ENCODE measurements around the gene GTPBP1. TPM values are rescaled to one million over a fixed set of nuclear protein-coding genes. Genes with fewer than 3 reads are reported as not detected.

Gene GTPBP1
- total RNA-seq, 1 experiment from 2014 or later = 79.1 TPM

DNA sequence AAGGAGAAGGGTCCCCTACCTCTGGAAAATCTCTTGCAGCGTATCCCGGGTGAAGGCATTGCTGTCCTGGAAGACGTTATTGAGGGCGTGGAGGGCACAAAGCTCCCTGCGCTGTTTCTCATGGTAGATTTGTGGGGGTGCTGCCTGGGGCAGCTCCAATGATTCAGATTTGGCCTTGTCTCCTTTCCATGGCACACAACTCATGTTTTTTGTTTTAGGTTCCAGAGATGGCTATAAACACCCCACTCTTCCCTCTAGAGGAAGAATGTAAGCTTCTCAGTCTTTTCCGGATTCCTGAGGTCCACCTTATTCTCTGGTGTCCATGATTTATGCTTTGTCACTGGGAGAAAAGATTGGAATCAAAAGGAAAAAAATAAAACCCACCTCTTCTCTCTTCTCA is 6.0 kb upstream of the GTPBP1 start:
- H3K36me3 Mint-ChIP-seq (ENCODE audit: insufficient read depth, unreplicated experiment) = peaks cover 67% of the 10 kb centered on the region
- peak overlapping the region; percentile 76 for H3K4me3 Mint-ChIP-seq (ENCODE audit: low read depth, unreplicated experiment)
- no peaks in the 10 kb centered on the region for H3K27me3 Mint-ChIP-seq (ENCODE audit: unreplicated experiment)
- peak overlapping the region; percentile 98 for H3K27ac Mint-ChIP-seq (ENCODE audit: unreplicated experiment)
- CTCF ChIA-PET = interaction anchor here (1.6 kb wide), 1 partner anchor 18 kb away, joined by 8 read pairs; the partner anchor contains the start of gene TOMM22
- intact Hi-C loops (cut with micrococcal nuclease; ENCODE audit: unreplicated experiment) = no loop called here
- H3K4me1 Mint-ChIP-seq (ENCODE audit: low read depth, unreplicated experiment) = peaks cover 32% of the 10 kb centered on the region
- no peak for DNase-seq
- TF ChIP-seq, protein P1, sequence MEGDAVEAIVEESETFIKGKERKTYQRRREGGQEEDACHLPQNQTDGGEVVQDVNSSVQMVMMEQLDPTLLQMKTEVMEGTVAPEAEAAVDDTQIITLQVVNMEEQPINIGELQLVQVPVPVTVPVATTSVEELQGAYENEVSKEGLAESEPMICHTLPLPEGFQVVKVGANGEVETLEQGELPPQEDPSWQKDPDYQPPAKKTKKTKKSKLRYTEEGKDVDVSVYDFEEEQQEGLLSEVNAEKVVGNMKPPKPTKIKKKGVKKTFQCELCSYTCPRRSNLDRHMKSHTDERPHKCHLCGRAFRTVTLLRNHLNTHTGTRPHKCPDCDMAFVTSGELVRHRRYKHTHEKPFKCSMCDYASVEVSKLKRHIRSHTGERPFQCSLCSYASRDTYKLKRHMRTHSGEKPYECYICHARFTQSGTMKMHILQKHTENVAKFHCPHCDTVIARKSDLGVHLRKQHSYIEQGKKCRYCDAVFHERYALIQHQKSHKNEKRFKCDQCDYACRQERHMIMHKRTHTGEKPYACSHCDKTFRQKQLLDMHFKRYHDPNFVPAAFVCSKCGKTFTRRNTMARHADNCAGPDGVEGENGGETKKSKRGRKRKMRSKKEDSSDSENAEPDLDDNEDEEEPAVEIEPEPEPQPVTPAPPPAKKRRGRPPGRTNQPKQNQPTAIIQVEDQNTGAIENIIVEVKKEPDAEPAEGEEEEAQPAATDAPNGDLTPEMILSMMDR (IDR thresholded peaks at IDR 0.05; ENCODE audit: unreplicated experiment) = no peak
- no peaks in the 10 kb centered on the region for H3K9me3 Mint-ChIP-seq (ENCODE audit: low read depth, unreplicated experiment)
- BruUV-seq (replicated peaks) = TSS peak; percentile 69

DNA sequence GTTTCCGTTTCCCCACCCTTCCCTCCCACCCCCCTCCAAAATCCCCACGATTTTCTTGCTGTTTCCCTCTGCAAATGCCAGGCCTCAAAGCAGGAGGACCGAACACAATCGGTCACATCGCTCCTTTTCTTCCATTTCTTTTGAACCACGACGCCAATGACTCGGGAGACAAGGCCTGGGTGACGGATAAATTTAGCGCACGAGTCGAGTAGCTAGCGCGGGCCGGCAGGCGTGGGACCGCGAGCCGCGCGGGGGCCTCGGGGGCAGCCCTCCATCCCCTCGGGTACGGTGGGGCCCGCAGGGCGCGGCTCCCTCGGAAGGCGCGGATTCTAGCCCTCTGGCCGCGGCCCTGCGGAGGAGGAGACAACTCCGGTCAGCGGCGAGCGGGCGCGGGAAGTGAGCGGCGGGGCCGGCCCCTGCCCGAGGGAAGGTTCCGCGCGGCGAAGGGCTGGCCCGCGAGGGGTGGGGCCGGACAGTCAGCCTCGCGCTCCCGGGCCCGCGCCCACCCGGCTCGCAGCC is 5.4 kb upstream of the GTPBP1 start:
- Mint-ChIP-seq H3K27ac (ENCODE audit: unreplicated experiment) (peak overlapping the region; percentile 98), H3K4me1 (ENCODE audit: low read depth, unreplicated experiment) (peaks cover 32% of the 10 kb centered on the region), H3K4me3 (ENCODE audit: low read depth, unreplicated experiment) (peak overlapping the region; percentile 76), H3K36me3 (ENCODE audit: insufficient read depth, unreplicated experiment) (peaks cover 67% of the 10 kb centered on the region), H3K9me3 (ENCODE audit: low read depth, unreplicated experiment) (no peaks in the 10 kb centered on the region), H3K27me3 (ENCODE audit: unreplicated experiment) (no peaks in the 10 kb centered on the region)
- BruUV-seq (replicated peaks) = no TSS peak
- peak; percentile 73 for DNase-seq
- TF ChIP-seq, protein P1 (IDR thresholded peaks at IDR 0.05; ENCODE audit: unreplicated experiment) = no peak
- CTCF ChIA-PET = interaction anchor here (0.6 to 1.6 kb wide), 2 partner anchors 18 to 1014 kb away, joined by 3 to 8 read pairs; partner anchors contain the start of genes NOL12 and TOMM22
- intact Hi-C loops (cut with micrococcal nuclease; ENCODE audit: unreplicated experiment) = no loop called here

DNA sequence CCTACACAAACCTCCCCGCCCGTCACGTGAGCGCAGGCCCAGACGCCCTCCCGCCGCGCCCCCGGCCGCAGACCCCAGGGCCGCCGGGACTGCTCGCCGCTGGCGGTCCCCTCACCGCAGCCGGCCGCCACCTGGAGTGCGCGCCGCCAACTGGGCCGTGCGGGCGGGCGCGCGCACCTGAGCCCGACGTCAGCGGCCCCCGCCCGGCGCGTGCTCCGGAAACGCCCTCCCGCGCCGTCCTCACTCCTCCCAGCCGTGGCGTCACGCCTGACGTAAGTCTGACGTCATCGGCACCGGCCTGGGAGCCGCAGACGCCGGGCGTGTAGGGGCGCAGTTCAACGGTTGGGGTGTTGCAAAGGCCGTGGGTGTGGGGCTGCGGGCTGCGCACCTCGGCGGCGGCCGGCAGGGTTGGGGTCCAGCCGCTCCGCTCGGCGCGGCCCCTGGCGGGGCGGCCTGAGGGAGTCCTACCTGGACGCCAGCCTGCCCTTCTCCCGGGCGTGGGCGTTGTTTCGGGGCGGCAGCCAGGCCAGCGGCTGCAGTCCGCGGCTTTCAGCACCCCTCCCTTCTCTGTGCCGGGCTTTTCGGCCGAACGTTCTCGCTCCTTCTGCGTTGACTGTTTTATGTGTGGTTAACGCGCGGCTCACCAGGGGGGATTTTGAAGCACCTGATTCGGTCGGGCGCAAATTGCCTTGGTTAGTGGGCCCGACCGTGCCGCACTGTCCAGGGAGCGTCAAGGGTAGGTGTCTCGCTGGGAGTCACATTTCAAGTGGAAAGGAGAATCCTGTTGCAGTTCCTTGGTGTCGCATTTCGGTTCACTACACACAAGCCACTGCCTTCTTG is 4.7 kb upstream of the GTPBP1 start, which contains the start of gene JOSD1:
Gene JOSD1, minus strand, starts transcription at position 155 of the 840 bp plus-strand sequence. CDS start 956 bp downstream, outside the sequence.
- peaks cover 72% of the 10 kb centered on the region for H3K36me3 Mint-ChIP-seq (ENCODE audit: insufficient read depth, unreplicated experiment)
- peak within 1 kb of the TSS; percentile 76 for H3K4me3 Mint-ChIP-seq (ENCODE audit: low read depth, unreplicated experiment)
- H3K4me1 Mint-ChIP-seq (ENCODE audit: low read depth, unreplicated experiment) = peaks cover 29% of the 10 kb centered on the region
- no peaks in the 10 kb centered on the region for H3K9me3 Mint-ChIP-seq (ENCODE audit: low read depth, unreplicated experiment)
- TF ChIP-seq, protein P1 (IDR thresholded peaks at IDR 0.05; ENCODE audit: unreplicated experiment) = no peak
- BruUV-seq (replicated peaks) = TSS peak; percentile 88
- peak; percentile 97 for DNase-seq
- H3K27ac Mint-ChIP-seq (ENCODE audit: unreplicated experiment) = peak within 1 kb of the TSS; percentile 98
- intact Hi-C loops (cut with micrococcal nuclease; ENCODE audit: unreplicated experiment) = no loop called here
- CTCF ChIA-PET = no interaction called here
- no peaks in the 10 kb centered on the region for H3K27me3 Mint-ChIP-seq (ENCODE audit: unreplicated experiment)

DNA sequence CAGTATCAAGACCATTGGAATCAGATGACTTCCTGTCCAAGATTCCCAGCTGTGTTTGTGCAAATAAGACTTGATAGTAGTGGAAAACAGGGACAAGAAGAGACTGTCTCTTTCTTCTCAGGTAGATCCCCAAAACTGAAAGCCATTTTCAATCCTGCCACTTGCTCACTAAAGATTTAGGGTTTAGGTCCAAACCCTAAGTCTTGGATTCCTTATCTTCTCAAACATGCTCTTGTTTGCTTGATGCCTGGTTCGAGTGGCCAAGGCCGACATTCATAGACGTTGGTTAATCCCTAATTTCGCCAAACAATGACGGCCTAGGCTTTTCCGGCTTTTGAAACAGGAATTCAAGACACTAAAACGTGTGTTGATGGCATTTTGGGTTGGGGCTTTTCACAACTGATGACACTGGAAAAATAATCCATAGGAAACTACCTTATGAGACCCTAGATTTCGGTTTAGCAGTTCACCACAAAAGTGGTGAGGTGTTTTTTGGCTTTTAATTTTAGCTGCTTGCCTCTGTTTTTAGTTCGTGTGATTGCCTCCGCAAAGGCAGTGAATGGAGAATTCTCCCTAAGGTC is 1.0 kb upstream of the GTPBP1 start:
- Mint-ChIP-seq H3K9me3 (ENCODE audit: low read depth, unreplicated experiment) (no peaks in the 10 kb centered on the region), H3K4me3 (ENCODE audit: low read depth, unreplicated experiment) (peak overlapping the region; percentile 90), H3K4me1 (ENCODE audit: low read depth, unreplicated experiment) (peaks cover 33% of the 10 kb centered on the region), H3K27ac (ENCODE audit: unreplicated experiment) (peak overlapping the region; percentile 92), H3K36me3 (ENCODE audit: insufficient read depth, unreplicated experiment) (peaks cover 63% of the 10 kb centered on the region), H3K27me3 (ENCODE audit: unreplicated experiment) (no peaks in the 10 kb centered on the region)
- TF ChIP-seq, protein P1 (IDR thresholded peaks at IDR 0.05; ENCODE audit: unreplicated experiment) = no peak
- no TSS peak for BruUV-seq (replicated peaks)
- DNase-seq = no peak
- intact Hi-C loops (cut with micrococcal nuclease; ENCODE audit: unreplicated experiment) = loop anchor here (5.0 kb wide), 1 partner anchor 48 kb away; no protein-coding TSS in a partner anchor
- CTCF ChIA-PET = interaction anchor here (1.6 kb wide), 1 partner anchor 8 kb away, joined by 7 read pairs; no protein-coding TSS in a partner anchor

Measured in Calu3 (cell line).